ENCODE measurements around the gene PIAS4. TPM values are rescaled to one million over a fixed set of nuclear protein-coding genes. Genes with fewer than 3 reads are reported as not detected.

PIAS4 gene
- total and polyA plus RNA-seq, 5 donors, result 9.6 to 13.1 (median 12.3) TPM

DNA sequence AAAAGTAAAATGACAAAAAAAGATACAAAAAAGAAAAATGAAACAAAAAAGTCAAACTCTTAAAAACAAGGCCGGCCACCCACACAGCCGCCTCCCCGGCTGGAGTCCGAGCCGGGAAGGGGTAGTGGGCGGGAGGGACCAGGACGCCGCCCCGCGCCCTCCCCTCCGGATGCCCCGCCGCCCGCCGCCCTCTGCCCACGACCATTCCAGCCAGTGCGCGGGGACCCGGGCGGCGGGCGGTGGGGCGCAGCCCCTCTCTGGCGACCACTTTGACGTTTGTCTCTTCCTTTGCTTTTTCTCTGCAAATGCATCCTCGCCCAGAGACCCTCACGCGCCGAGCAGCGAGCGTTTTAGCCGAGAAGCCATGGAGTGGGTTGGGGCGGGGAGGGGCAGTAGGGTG, 30.5 kb downstream of the PIAS4 start:
- DNase-seq, result peak in 1 of 3 donors; percentile 71

DNA sequence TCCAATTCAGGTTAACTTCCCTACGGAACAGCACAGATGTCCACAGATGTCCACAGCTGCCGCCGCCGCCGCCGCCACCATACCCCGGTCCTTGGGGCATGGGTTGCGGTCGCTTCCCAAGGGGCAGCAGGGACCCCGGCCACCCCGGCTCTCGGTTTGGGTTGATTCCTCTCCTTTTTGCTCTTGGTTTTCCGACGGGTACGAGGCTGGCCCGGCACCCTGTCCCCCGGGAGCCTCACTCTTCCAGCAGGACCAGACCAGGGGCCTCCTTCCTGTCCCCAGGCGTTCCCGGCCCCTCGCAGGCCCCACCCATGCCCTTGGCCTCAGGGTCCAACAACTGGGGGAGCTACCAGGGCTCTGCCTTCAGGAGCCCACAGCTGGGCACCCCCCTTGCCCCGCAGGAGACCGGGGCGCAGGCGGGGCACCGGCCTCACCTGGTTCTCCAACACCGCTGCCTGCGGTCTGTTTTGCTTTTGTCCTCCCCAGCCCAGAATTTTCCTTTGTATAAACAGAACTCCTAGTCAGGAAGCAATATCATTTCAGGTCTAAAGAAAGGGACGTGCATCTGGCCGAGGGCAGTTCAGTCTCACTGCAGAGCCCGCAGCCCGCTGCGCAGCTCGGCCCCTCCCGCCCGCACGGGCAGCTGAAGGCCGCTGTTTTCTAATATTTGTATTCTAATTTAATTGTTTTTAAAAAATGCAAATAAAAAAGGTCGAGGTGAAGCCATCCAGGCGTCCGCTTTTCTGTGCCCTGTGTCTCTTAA, 31.3 kb downstream of the PIAS4 start:
- Histone ChIP-seq H3K4me1 (ENCODE audit: control insufficient read depth, insufficient read depth, low read length) (no peaks in the 10 kb centered on the region), H3K9me3 (ENCODE audit: control insufficient read depth, low read length) (no peaks in the 10 kb centered on the region), H3K27me3 (ENCODE audit: control insufficient read depth, insufficient read depth) (no peaks in the 10 kb centered on the region), H3K27ac (ENCODE audit: low read length) (no peak overlapping the region), H3K4me3 (ENCODE audit: low read length) (no peak overlapping the region)
- ATAC-seq, result no peak
- intact Hi-C loops (cut with DNase I), result no loop called here
- peak in 1 of 3 donors; percentile 63 for DNase-seq
- WGBS, result 86% methylated on average over 40 of the region's 40 CpGs

More for the DNA sequence above, 30.5 kb downstream of the PIAS4 start:
- H3K4me1 ChIP-seq (ENCODE audit: control insufficient read depth, insufficient read depth, low read length), result no peaks in the 10 kb centered on the region
- H3K27me3 ChIP-seq (ENCODE audit: control insufficient read depth, insufficient read depth), result no peaks in the 10 kb centered on the region
- ATAC-seq, result no peak
- WGBS, result 90% methylated on average over 33 of the region's 33 CpGs
- no peak overlapping the region for H3K27ac ChIP-seq (ENCODE audit: low read length)
- no peak overlapping the region for H3K4me3 ChIP-seq (ENCODE audit: low read length)
- no peaks in the 10 kb centered on the region for H3K9me3 ChIP-seq (ENCODE audit: control insufficient read depth, low read length)
- intact Hi-C loops (cut with DNase I), result no loop called here

DNA sequence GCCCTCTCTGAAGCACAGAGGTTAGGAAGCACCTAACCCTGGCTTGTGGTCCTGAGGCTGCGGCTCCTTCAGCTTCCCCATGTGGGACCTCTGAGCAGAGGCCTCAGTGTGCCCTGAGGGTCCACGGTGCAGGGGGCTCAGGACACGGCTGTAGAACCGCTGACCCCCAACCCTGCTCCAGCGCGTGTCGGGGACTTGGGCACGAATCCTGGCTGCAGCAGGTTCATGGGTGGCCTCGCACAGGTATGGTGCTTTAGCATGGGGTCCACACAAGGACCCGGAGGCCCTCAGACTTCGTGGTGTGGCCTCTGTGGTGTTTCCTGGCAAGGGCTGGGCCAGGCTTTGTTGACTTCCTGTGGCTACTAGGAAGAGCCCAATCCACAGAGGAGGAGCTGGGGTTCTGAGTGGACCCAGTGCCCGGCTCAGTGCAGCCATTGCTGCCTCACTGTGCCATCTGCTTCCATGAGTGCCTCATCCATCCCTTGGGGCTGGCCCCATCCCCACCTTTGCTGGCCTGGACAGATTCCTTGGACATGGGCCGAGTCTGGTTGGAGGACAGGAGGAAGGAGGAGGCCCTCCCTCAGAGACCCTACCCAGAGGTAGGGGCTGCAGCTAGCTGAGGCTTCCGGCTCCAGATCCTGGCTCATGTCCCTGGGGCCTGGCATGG, 34.7 kb downstream of the PIAS4 start:
- H3K27ac ChIP-seq (ENCODE audit: low read length), result no peak overlapping the region
- 85% methylated on average over 14 of the region's 14 CpGs for WGBS
- no peaks in the 10 kb centered on the region for H3K4me1 ChIP-seq (ENCODE audit: control insufficient read depth, insufficient read depth, low read length)
- intact Hi-C loops (cut with DNase I), result no loop called here
- H3K27me3 ChIP-seq (ENCODE audit: control insufficient read depth, insufficient read depth), result no peaks in the 10 kb centered on the region
- ATAC-seq (peak; percentile 6 to 10), DNase-seq (no peak)
- no peaks in the 10 kb centered on the region for H3K9me3 ChIP-seq (ENCODE audit: control insufficient read depth, low read length)
- no peak overlapping the region for H3K4me3 ChIP-seq (ENCODE audit: low read length)

DNA sequence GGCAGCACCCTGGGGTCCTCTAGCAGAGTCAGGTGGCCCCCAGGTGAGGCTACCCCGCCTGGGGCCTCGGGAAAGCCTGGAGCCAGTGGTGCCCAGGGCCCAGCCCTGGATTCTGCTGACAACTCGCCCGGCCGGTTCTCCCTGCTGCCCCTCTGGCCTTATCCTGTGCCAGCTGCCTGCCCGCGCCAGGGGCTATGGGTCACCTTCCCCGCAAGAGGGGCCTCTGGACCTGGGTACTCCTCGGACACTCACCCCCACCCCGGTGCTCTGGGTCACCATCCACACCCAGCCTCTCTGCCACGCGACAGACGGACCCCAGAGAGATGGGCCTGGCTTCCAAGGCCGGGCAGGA, 35.2 kb downstream of the PIAS4 start:
- H3K4me3 ChIP-seq (ENCODE audit: low read length), result no peak overlapping the region
- peak; percentile 12 to 32 for ATAC-seq
- H3K27me3 ChIP-seq (ENCODE audit: control insufficient read depth, insufficient read depth), result no peaks in the 10 kb centered on the region
- H3K27ac ChIP-seq (ENCODE audit: low read length), result no peak overlapping the region
- H3K9me3 ChIP-seq (ENCODE audit: control insufficient read depth, low read length), result no peaks in the 10 kb centered on the region
- intact Hi-C loops (cut with DNase I), result no loop called here
- 71% methylated on average over 14 of the region's 14 CpGs for WGBS
- no peak for DNase-seq
- no peaks in the 10 kb centered on the region for H3K4me1 ChIP-seq (ENCODE audit: control insufficient read depth, insufficient read depth, low read length)

DNA sequence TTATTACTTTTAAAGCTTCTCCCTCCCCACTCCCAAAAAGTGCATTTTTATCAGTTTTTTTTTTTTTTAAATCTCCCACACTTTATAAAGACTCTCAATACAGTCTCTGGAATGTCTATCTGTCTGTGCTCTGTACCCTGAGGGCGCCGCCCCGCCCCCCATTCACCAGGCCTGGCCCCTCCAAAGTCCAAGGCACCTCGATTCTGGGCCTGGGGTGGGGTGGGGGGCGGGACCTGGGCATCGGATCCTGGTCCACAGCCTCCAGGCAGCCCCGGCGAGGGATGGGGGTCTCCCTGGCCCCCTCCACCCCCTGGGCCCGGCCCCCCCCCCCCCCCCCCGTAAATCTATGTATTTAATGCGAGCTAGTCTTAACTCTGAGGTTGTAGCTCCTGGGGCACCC, 35.9 kb downstream of the PIAS4 start:
- no peak for ATAC-seq
- Histone ChIP-seq H3K27me3 (ENCODE audit: control insufficient read depth, insufficient read depth) (no peaks in the 10 kb centered on the region), H3K27ac (ENCODE audit: low read length) (no peak overlapping the region), H3K4me3 (ENCODE audit: low read length) (no peak overlapping the region), H3K9me3 (ENCODE audit: control insufficient read depth, low read length) (no peaks in the 10 kb centered on the region), H3K4me1 (ENCODE audit: control insufficient read depth, insufficient read depth, low read length) (no peaks in the 10 kb centered on the region)
- intact Hi-C loops (cut with DNase I), result no loop called here
- DNase-seq, result no peak
- 81% methylated on average over 11 of the region's 11 CpGs for WGBS

DNA sequence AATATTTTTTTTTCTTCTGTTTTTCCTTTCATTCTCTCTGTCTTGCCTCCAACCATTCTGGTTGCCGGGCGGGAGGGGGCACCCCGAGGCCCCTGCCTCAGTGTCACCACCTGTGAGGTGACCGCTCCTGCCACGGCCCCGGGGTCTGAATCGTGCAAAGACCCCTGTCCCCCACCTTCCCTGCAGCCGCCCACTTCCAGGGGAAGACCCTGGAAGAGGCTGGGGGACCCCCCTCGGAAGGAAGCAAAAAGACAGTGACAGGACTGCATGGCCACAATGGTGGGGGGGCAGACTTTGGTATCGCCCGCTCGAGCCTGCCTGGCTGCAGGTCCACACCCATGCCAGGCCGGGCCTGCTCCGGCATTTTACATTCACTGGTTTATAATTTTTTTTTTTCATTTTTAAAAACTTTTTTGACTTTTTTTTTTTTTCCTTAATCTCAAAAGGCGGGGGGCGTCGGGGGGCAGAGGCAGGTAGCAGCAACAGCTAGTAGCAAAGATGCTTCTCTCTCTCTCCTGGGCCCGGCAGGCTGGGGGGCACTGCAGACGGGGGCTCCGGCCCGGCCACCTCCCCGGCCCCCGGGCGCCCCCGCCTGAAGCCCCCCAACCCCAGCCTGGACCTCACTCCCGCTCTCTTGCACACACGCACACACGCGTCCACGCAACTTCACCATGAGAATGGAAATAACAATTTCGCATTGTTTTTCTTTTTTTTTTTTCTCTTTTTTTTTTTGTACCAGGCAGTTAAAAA, 36.6 kb downstream of the PIAS4 start:
- Histone ChIP-seq H3K27ac (ENCODE audit: low read length) (no peak overlapping the region), H3K9me3 (ENCODE audit: control insufficient read depth, low read length) (no peaks in the 10 kb centered on the region), H3K4me1 (ENCODE audit: control insufficient read depth, insufficient read depth, low read length) (no peaks in the 10 kb centered on the region), H3K4me3 (ENCODE audit: low read length) (no peak overlapping the region), H3K27me3 (ENCODE audit: control insufficient read depth, insufficient read depth) (no peaks in the 10 kb centered on the region)
- intact Hi-C loops (cut with DNase I), result no loop called here
- DNase-seq (peak in 1 of 3 donors; percentile 45), ATAC-seq (no peak)
- WGBS, result 90% methylated on average over 31 of the region's 31 CpGs

DNA sequence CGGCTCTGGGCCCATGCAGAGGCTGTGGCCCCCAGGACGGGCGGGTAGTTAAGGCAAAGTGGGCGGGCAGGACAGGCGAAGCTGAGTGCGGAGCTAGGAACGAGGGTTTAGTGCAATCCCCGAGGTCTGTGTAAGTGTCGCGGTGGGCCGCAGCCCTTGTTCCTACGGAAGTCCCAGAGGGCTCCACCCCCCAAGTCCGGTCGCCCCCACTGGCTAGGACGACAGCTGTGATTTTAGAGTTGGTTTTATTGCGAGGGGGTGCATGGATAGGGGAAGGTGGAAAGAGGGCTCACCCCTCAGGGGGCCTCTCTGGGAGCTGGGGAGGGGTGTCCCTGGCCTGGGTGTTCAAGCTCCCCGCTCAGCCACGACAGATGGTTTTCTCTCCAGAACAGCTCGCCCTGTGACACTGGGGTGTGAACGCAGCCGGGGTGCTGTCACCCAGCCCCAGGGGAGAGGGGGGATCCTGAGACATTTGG, 37.5 kb downstream of the PIAS4 start:
- no peak for ATAC-seq
- 72% methylated on average over 21 of the region's 21 CpGs for WGBS
- no peaks in the 10 kb centered on the region for H3K9me3 ChIP-seq (ENCODE audit: control insufficient read depth, low read length)
- H3K27me3 ChIP-seq (ENCODE audit: control insufficient read depth, insufficient read depth), result no peaks in the 10 kb centered on the region
- intact Hi-C loops (cut with DNase I), result no loop called here
- H3K4me3 ChIP-seq (ENCODE audit: low read length), result no peak overlapping the region
- no peak overlapping the region for H3K27ac ChIP-seq (ENCODE audit: low read length)
- no peaks in the 10 kb centered on the region for H3K4me1 ChIP-seq (ENCODE audit: control insufficient read depth, insufficient read depth, low read length)
- DNase-seq, result no peak

DNA sequence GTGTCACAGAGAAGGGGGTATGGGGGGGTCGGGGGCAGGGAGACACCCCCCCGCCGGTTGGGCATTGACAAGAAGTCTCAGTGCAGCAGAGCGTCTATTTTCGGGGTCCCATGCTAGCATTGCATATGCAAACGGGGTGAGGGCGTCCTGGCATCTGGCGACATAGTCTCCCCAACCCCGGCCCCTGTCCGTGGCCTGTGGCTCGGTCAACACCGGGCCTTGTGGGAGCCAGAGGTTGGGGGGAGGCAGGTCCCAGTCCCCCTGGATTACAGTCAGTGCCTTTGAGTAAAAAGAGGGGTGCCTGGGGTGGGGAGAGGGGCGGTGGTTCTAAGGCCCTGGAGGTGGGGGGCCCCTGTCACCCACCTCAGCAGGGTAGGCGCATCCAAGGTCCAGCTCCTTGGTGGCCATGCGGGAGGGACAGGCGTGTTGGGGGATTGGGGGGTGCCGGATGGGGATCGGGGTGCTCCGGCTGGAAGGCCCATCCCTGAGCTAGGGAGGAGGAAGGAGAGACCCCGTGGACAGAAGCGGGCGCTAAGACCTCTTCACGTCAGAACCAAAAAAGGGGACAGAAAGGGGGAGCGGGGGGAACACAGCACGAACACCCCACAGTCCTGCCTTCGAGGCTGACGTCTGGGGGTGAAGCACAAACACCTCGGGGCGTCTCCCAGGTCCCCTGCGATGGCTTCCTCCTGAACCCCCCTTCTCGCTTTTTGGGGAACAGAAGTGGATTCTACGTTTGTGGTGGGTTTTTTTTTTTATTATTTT, 38.2 kb downstream of the PIAS4 start:
- Histone ChIP-seq H3K4me3 (ENCODE audit: low read length) (no peak overlapping the region), H3K27ac (ENCODE audit: low read length) (no peak overlapping the region), H3K9me3 (ENCODE audit: control insufficient read depth, low read length) (no peaks in the 10 kb centered on the region), H3K4me1 (ENCODE audit: control insufficient read depth, insufficient read depth, low read length) (no peaks in the 10 kb centered on the region), H3K27me3 (ENCODE audit: control insufficient read depth, insufficient read depth) (no peaks in the 10 kb centered on the region)
- WGBS, result 89% methylated on average over 32 of the region's 32 CpGs
- no peak for DNase-seq
- intact Hi-C loops (cut with DNase I), result no loop called here
- ATAC-seq, result no peak

DNA sequence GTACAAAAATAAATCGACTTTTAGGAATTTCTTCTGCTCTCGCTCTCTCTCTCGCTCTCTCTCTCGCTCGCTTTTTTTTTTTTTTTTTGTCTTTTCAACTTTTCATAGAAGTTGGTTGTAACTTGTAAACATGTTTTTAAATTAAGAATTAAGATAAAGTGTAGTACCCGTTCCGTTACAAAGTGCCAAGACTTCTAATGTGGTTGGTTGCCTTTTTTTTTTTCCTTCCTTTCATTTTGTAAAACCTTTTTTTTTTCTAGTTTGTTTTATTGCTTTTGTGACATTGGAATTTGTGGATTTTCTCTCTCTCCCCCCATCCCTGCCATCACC, 38.8 kb downstream of the PIAS4 start:
- Histone ChIP-seq H3K27ac (ENCODE audit: low read length) (no peak overlapping the region), H3K9me3 (ENCODE audit: control insufficient read depth, low read length) (no peaks in the 10 kb centered on the region), H3K27me3 (ENCODE audit: control insufficient read depth, insufficient read depth) (no peaks in the 10 kb centered on the region), H3K4me1 (ENCODE audit: control insufficient read depth, insufficient read depth, low read length) (no peaks in the 10 kb centered on the region), H3K4me3 (ENCODE audit: low read length) (no peak overlapping the region)
- DNase-seq (no peak), ATAC-seq (no peak)
- intact Hi-C loops (cut with DNase I), result no loop called here
- 83% methylated on average over 7 of the region's 7 CpGs for WGBS

DNA sequence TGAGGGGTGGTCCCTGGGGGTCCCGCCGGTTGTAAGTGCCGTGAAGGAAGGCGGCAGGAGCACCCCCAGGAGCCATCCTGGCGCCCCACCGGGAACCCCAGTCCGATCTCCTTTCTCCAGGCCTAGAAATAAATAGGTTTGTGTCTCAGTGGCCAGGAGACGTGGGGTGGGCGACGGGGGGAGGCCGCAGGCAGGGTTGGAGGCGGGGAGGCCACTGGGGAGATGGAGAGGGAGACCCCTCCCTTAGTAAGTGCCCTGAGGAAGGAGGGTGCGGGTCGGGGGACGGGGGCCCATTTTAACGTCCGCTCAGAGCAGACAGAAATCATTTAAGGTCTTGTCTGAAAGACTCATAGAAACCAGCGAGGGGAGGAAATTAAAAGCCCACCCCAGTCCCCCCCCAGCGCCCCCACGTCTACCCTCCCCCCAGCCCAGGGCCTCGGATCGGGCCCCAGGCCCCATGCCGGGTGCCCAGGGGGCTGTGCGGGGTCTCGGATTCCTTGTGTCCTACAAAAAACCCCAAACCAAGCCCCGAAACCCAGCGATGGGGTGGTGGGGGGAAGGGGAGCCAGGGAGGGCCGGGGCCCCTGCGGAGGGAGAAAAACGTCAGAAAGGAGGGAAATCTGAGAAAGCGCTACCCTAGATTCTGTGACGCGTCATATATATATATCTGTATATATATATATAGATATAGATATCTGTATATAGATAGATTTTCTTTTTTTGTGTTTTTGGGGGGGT, 39.6 kb downstream of the PIAS4 start:
- no peak overlapping the region for H3K4me3 ChIP-seq (ENCODE audit: low read length)
- no peaks in the 10 kb centered on the region for H3K27me3 ChIP-seq (ENCODE audit: control insufficient read depth, insufficient read depth)
- no peaks in the 10 kb centered on the region for H3K4me1 ChIP-seq (ENCODE audit: control insufficient read depth, insufficient read depth, low read length)
- ATAC-seq (no peak), DNase-seq (no peak)
- no peaks in the 10 kb centered on the region for H3K9me3 ChIP-seq (ENCODE audit: control insufficient read depth, low read length)
- intact Hi-C loops (cut with DNase I), result no loop called here
- no peak overlapping the region for H3K27ac ChIP-seq (ENCODE audit: low read length)
- 90% methylated on average over 33 of the region's 33 CpGs for WGBS

All from right cardiac atrium (tissue), 5 donors.